Upper lobe of left lung (tissue), 6 donors: Measurements from ENCODE around the gene HLA-DQB2. TPM values are rescaled to one million over a fixed set of nuclear protein-coding genes. Genes with fewer than 3 reads are reported as not detected.
"Not testable (repeated sequence)": the region's sequence is repeated elsewhere in the genome, so short reads cannot be mapped to it uniquely, and the experiment has no call there.

Experiments
- ATAC-seq, 2 donors: fragments of 200-7000 bp; cut with Tn5 transposase; one replicate each; pipeline ENCODE4 v1.9.1; 2022; ENCODE audit warnings: mild to moderate bottlenecking in 2 of 2, moderate library complexity in 2 of 2; ENCODE audit not compliant: low FRiP score in 2 of 2
- DNase-seq, 2 donors: peaks; one replicate each; pipeline ENCODE4 v3.0.0-alpha.2; 2019 to 2020
- H3K27ac ChIP-seq, 4 donors: fragments of 200-600 bp; sonication (generic); one replicate each; pipeline ENCODE4 v1.5.1; 2016 to 2019
- H3K27me3 ChIP-seq, 4 donors: fragments of 200-600 bp; sonication (generic); one replicate each; pipeline ENCODE4 v1.5.1; 2017 to 2019
- H3K36me3 ChIP-seq, 4 donors: fragments of 200-600 bp; sonication (generic); one replicate each; pipeline ENCODE4 v1.5.1; 2016 to 2019
- H3K4me1 ChIP-seq, 4 donors: fragments of 200-600 bp; sonication (generic); one replicate each; pipeline ENCODE4 v1.5.1; 2018 to 2019
- H3K4me3 ChIP-seq, 4 donors: fragments of 200-600 bp; sonication (generic); one replicate each; pipeline ENCODE4 v1.5.1; 2017 to 2019; ENCODE audit warnings: mild to moderate bottlenecking in 2 of 4, moderate library complexity in 1 of 4
- H3K9me3 ChIP-seq, 4 donors: fragments of 200-600 bp; sonication (generic); one replicate each; pipeline ENCODE4 v1.5.1; 2018 to 2019
- EP300 ChIP-seq, 4 donors: sonication (generic); formaldehyde crosslinking; IDR thresholded peaks; one replicate each; pipeline ENCODE4 v1.5.1; 2017; ENCODE audit warnings: antibody characterized with exemption in 4 of 4, control low read depth in 2 of 4
- POLR2A ChIP-seq, 4 donors: fragments of 450-650 bp; IDR thresholded peaks; one replicate each; pipeline ENCODE4 v1.5.1; 2016 to 2017; ENCODE audit warnings: antibody characterized with exemption in 4 of 4, mild to moderate bottlenecking in 2 of 4
- POLR2AphosphoS5 ChIP-seq, 2 donors: sonication (generic); formaldehyde crosslinking; IDR thresholded peaks; one replicate each; pipeline ENCODE4 v1.5.1; 2017; ENCODE audit warnings: antibody characterized with exemption in 2 of 2
- WGBS, 2 donors: methylation state at CpG; one replicate each; pipeline ENCODE4 v1.1.5; 2017 to 2018; 5-methylcytosine and 5-hydroxymethylcytosine counted together
- total RNA-seq, 6 donors: library from RNA; depleted of rRNA in 4 of 6; stranded (reverse); fragments of >200 nt in 4 of 6; gene quantifications; one replicate each; pipeline versions ENCODE4 v1.1.0 to v1.2.1, GENCODE V29; 2016 to 2021
- TF ChIP-seq, protein P1 (sequence below), 6 experiments: fragments of 450-650 bp in 4 of 6; fragments of 200-600 bp in 2 of 6; sonication (generic) in 2 of 6; IDR thresholded peaks; one replicate each; pipeline ENCODE4 v1.5.1; 2016 to 2019; ENCODE audit warnings: antibody characterized with exemption in 6 of 6
- donor health status: DM: no; HTN: no; CAD: no; lungs with moderate emphysema.
- donor health status: DM: no; HTN: yes; CAD: no; lungs with severe emphysema.

HLA-DQB2 gene
- 10 to 100 TPM in 3 of 6 donors, 1 to 10 TPM in 2, not detected in 1; 1.6 to 86.9 (median 16.5) TPM for total RNA-seq

DNA sequence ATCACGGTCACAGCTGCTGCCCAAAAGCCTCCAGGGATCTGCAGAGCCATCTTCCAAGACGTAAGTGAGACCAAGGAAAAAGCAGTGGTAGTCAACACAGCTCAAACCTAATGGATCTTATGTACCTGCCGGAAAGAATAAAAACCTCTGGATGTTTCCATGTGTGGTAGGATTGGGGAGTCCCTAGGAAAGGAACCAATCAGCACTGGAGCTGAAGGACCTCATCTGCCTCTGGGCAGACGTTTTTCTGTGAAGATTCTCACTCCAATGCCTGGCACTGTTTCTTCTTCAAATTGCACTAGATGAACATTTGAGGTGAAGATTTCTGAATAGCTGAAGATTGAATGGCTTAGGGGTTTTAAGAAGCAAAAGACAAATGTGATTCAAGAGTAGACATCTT, at the start of gene HLA-DQB2:
TSS of gene HLA-DQB2 (minus strand) at position 112 of the 400 bp plus-strand sequence. CDS start at position 50, 62 bp downstream.
- no peak for DNase-seq
- H3K27me3 ChIP-seq: no peaks in the 10 kb centered on the region
- no peak for ATAC-seq
- no peak for TF ChIP-seq POLR2AphosphoS5 (IDR thresholded peaks at IDR 0.05)
- no peak for TF ChIP-seq EP300 (IDR thresholded peaks at IDR 0.05)
- TF ChIP-seq POLR2A (IDR thresholded peaks at IDR 0.05): no peak
- TF ChIP-seq, protein P1, sequence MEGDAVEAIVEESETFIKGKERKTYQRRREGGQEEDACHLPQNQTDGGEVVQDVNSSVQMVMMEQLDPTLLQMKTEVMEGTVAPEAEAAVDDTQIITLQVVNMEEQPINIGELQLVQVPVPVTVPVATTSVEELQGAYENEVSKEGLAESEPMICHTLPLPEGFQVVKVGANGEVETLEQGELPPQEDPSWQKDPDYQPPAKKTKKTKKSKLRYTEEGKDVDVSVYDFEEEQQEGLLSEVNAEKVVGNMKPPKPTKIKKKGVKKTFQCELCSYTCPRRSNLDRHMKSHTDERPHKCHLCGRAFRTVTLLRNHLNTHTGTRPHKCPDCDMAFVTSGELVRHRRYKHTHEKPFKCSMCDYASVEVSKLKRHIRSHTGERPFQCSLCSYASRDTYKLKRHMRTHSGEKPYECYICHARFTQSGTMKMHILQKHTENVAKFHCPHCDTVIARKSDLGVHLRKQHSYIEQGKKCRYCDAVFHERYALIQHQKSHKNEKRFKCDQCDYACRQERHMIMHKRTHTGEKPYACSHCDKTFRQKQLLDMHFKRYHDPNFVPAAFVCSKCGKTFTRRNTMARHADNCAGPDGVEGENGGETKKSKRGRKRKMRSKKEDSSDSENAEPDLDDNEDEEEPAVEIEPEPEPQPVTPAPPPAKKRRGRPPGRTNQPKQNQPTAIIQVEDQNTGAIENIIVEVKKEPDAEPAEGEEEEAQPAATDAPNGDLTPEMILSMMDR (IDR thresholded peaks at IDR 0.05): no peak
- H3K36me3 ChIP-seq: no peaks in the 10 kb centered on the region
- no peak within 1 kb of the TSS for H3K4me3 ChIP-seq
- no peak within 1 kb of the TSS for H3K27ac ChIP-seq
- no peaks in the 10 kb centered on the region for H3K9me3 ChIP-seq
- H3K4me1 ChIP-seq: peaks cover 0 to 6% (median 2%) of the 10 kb centered on the region in 4 donors
- 51 to 53% methylated on average over 4 of the region's 4 CpGs for WGBS, 2 donors

DNA sequence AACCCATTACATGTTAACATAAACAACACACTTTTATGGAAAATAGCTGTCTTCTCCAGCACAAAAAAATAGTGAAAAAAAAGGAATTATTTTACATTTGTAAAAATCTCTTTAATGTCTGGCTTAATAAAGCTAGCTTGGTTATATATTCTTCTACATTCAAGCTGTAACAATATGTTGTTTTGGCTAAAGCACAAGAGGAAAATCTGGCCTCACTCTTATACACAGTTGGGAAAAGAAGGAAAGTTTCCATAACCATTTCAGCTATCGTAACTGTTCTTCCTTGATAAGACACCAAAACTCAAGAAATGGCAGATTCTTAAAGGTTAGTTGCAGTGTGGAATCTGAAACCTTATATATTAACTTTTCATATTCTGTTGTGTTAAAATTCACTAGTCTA, 45.8 kb upstream of the HLA-DQB2 start:
- 2 to 43% methylated on average over 1 of the region's 1 CpG for WGBS, 2 donors
- no peaks in the 10 kb centered on the region for H3K9me3 ChIP-seq
- H3K27me3 ChIP-seq: no peaks in the 10 kb centered on the region
- DNase-seq (no peak), ATAC-seq (no peak)
- H3K4me3 ChIP-seq: no peak overlapping the region
- no peak overlapping the region for H3K27ac ChIP-seq
- no peaks in the 10 kb centered on the region for H3K36me3 ChIP-seq
- H3K4me1 ChIP-seq: no peaks in the 10 kb centered on the region
- TF ChIP-seq POLR2A (IDR thresholded peaks at IDR 0.05) (no peak), POLR2AphosphoS5 (IDR thresholded peaks at IDR 0.05) (no peak), EP300 (IDR thresholded peaks at IDR 0.05) (no peak)
- TF ChIP-seq, protein P1 (IDR thresholded peaks at IDR 0.05): no peak

DNA sequence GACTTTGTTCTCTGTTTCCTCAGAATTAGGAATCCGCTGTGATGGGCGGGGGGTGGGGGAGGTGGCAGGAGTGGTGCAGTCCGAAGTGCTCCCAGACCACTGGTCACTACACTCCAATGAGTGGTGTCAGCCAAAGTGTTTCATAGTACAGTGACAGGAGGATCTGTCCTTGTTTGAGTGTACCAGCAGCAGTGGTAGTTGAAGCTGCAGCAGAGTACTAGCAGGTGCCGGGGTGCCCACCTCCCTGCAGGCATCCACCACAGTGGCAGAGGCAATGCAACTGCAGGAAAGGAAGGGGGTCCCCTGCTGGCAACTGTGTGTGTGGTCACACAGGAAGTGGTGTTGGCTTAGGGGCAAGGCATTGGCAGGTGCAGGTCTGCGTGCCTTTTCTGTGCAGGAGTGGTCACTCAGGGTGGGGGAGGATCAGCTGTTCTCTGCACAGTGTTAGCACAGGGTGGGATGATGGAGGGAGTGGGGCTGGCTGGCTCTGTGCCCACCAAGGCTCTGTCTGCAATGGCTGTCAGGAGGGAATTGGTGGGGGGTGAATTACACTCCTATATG, 43.8 kb upstream of the HLA-DQB2 start:
- TF ChIP-seq, protein P1 (IDR thresholded peaks at IDR 0.05): no peak
- TF ChIP-seq POLR2AphosphoS5 (IDR thresholded peaks at IDR 0.05) (no peak), EP300 (IDR thresholded peaks at IDR 0.05) (no peak), POLR2A (IDR thresholded peaks at IDR 0.05) (no peak)
- Histone ChIP-seq H3K27ac (no peak overlapping the region), H3K4me1 (no peaks in the 10 kb centered on the region), H3K27me3 (no peaks in the 10 kb centered on the region), H3K4me3 (no peak overlapping the region), H3K9me3 (no peaks in the 10 kb centered on the region), H3K36me3 (no peaks in the 10 kb centered on the region)
- ATAC-seq (peak in 1 of 2 donors; percentile 15), DNase-seq (no peak)
- WGBS, 2 donors: 85 to 86% methylated on average over 5 of the region's 5 CpGs

GRCh38 chr6:32805404-32805803, 42.1 kb upstream of the HLA-DQB2 start:
- not testable (repeated sequence) for H3K9me3 ChIP-seq, H3K27ac ChIP-seq, H3K4me3 ChIP-seq, H3K4me1 ChIP-seq, H3K27me3 ChIP-seq, DNase-seq, H3K36me3 ChIP-seq, ATAC-seq

DNA sequence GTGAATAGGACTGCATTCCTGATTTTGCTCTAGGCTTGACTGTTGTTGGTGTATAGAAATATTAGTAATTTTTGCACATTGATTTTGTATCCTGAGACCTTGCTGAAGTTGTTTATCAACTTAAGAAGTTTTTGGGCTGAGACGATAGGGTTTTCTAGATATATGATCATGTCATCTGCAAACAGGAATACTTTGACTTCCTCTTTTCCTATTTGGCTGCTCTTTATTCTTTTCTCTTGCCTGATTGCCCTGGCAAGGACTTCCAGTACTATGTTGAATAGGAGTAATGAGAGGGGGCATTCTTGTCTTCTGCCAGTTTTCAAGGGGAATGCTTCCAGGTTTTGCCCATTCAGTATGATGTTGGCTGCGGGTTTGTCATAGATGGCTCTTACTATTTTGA, 40.1 kb upstream of the HLA-DQB2 start:
- Histone ChIP-seq H3K9me3 (peaks cover 0 to 4% (median 2%) of the 10 kb centered on the region in 4 donors), H3K27me3 (no peaks in the 10 kb centered on the region), H3K36me3 (no peaks in the 10 kb centered on the region), H3K4me3 (no peak overlapping the region), H3K27ac (no peak overlapping the region), H3K4me1 (no peaks in the 10 kb centered on the region)
- ATAC-seq (no peak), DNase-seq (no peak)
- WGBS, 2 donors: 40 to 45% methylated on average over 2 of the region's 2 CpGs
- no peak for TF ChIP-seq POLR2AphosphoS5 (IDR thresholded peaks at IDR 0.05)
- TF ChIP-seq EP300 (IDR thresholded peaks at IDR 0.05): no peak
- TF ChIP-seq, protein P1 (IDR thresholded peaks at IDR 0.05): no peak
- TF ChIP-seq POLR2A (IDR thresholded peaks at IDR 0.05): no peak
